Prostate gland (tissue), 2 donors: ENCODE results near the gene DCK. TPM values are rescaled to one million over a fixed set of nuclear protein-coding genes. Genes with fewer than 3 reads are reported as not detected.
"Not testable (repeated sequence)": the region's sequence is repeated elsewhere in the genome, so short reads cannot be mapped to it uniquely, and the experiment has no call there.

Experiments used
- DNase-seq: peaks from one replicate; pipeline ENCODE4 v3.0.0-alpha.2; 2019; ENCODE audit warnings: low spot score
- H3K27ac ChIP-seq, 2 donors: fragments of 200-600 bp; sonication (generic); 2 replicates each; pipeline ENCODE4 v1.5.1; 2017 to 2019
- H3K27me3 ChIP-seq: fragments of 200-600 bp; sonication (generic); replicated peaks from 2 replicates; pipeline ENCODE4 v1.5.1; 2019; ENCODE audit not compliant: insufficient read depth
- H3K36me3 ChIP-seq, 2 donors: fragments of 200-600 bp; sonication (generic); 1 replicate in 1 of 2; 2 replicates in 1 of 2; pipeline versions ENCODE4 v1.5.1 to v1.8.1; 2017 to 2019
- H3K4me1 ChIP-seq: fragments of 200-600 bp; sonication (generic); replicated peaks from 2 replicates; pipeline ENCODE4 v1.5.1; 2019
- H3K4me3 ChIP-seq, 2 donors: fragments of 200-600 bp; sonication (generic); 2 replicates each; pipeline ENCODE4 v1.5.1; 2017 to 2019
- H3K9me3 ChIP-seq: fragments of 200-600 bp; sonication (generic); 2 replicates; pipeline ENCODE4 v1.5.1; 2017
- POLR2A ChIP-seq: fragments of 450-650 bp; IDR thresholded peaks from one replicate; pipeline ENCODE4 v1.6.1; 2016; ENCODE audit warnings: antibody characterized with exemption, mild to moderate bottlenecking
- POLR2AphosphoS5 ChIP-seq: sonication (generic); formaldehyde crosslinking; IDR thresholded peaks from one replicate; pipeline ENCODE4 v1.6.1; 2017; ENCODE audit warnings: antibody characterized with exemption
- whole genome bisulfite sequencing: methylation state at CpG from one replicate; pipeline ENCODE4 v1.1.5; 2018; 5-methylcytosine and 5-hydroxymethylcytosine counted together
- intact Hi-C: fragments of 100-400 bp; cut with DNase I; formaldehyde crosslinking; loops from one replicate; pipeline ENCODE4 v1.14.2; 2022
- total RNA-seq, 2 donors: library from RNA; depleted of rRNA; stranded (reverse); fragments of >200 nt; gene quantifications; one replicate each; pipeline ENCODE4 v1.1.0, GENCODE V29; 2016
- TF ChIP-seq, protein P1 (sequence below), 4 experiments: fragments of 200-600 bp in 2 of 4; fragments of 450-650 bp in 2 of 4; sonication (generic) in 2 of 4; IDR thresholded peaks; 1 replicate in 3 of 4; 2 replicates in 1 of 4; pipeline ENCODE4 v1.5.1; 2016 to 2019; ENCODE audit warnings: antibody characterized with exemption in 4 of 4, mild to moderate bottlenecking in 2 of 4, moderate library complexity in 2 of 4

Gene DCK
- total RNA-seq, 2 donors from 2014 or later = 14.0 to 17.0 TPM

DNA sequence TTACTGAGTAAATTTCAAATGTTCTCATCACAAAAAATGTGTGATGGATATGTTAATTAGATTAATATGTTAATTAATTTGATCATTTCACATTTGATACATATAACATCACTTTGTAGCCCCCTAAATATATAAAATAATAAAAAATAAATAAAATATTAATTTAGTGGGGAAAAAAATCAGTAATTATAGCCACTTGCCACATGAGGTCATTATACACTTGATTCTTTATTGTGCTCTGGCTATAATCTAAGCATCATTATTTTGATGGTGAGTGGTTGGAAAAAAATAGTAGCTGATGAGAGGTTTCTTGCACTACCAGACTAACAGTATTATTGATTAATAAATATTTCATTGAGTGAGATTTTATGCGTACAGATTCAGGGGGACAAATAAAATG is 57.4 kb downstream of the DCK start:
- no peak for DNase-seq
- intact Hi-C loops = no loop called here
- Histone ChIP-seq H3K9me3 (no peaks in the 10 kb centered on the region), H3K4me1 (no peaks in the 10 kb centered on the region), H3K27me3 (no peaks in the 10 kb centered on the region), H3K36me3 (no peaks in the 10 kb centered on the region), H3K4me3 (no peak overlapping the region), H3K27ac (no peak overlapping the region)
- TF ChIP-seq POLR2AphosphoS5 (no peak), POLR2A (no peak)
- TF ChIP-seq, protein P1, sequence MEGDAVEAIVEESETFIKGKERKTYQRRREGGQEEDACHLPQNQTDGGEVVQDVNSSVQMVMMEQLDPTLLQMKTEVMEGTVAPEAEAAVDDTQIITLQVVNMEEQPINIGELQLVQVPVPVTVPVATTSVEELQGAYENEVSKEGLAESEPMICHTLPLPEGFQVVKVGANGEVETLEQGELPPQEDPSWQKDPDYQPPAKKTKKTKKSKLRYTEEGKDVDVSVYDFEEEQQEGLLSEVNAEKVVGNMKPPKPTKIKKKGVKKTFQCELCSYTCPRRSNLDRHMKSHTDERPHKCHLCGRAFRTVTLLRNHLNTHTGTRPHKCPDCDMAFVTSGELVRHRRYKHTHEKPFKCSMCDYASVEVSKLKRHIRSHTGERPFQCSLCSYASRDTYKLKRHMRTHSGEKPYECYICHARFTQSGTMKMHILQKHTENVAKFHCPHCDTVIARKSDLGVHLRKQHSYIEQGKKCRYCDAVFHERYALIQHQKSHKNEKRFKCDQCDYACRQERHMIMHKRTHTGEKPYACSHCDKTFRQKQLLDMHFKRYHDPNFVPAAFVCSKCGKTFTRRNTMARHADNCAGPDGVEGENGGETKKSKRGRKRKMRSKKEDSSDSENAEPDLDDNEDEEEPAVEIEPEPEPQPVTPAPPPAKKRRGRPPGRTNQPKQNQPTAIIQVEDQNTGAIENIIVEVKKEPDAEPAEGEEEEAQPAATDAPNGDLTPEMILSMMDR (IDR thresholded peaks at IDR 0.05) = no peak
- WGBS = 97% methylated on average over 1 of the region's 1 CpG

DNA sequence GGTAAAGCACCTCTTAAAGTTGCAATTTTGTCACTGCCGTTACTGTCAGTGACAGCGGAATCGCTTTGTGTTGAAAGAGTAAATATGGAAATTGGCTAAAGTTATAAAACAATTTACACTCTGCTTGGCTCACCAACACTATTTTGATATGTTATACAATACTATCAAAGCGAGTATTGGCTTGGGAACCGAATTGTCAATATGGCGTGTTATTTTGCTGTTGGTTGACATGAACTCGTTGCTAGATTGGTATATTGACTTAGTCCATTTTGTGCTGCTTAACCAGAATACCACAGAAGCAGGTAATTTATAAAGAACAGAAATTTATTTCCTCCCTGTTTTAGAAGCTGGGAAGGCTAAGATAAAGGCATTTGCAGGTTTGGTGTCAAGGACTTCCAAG is 58.6 kb downstream of the DCK start:
- Histone ChIP-seq H3K4me3 (no peak overlapping the region), H3K27me3 (no peaks in the 10 kb centered on the region), H3K27ac (no peak overlapping the region), H3K9me3 (no peaks in the 10 kb centered on the region), H3K36me3 (no peaks in the 10 kb centered on the region), H3K4me1 (no peaks in the 10 kb centered on the region)
- WGBS = 76% methylated on average over 7 of the region's 7 CpGs
- DNase-seq = no peak
- TF ChIP-seq POLR2A = no peak
- TF ChIP-seq POLR2AphosphoS5 = no peak
- TF ChIP-seq, protein P1 (IDR thresholded peaks at IDR 0.05) = no peak
- intact Hi-C loops = no loop called here

DNA sequence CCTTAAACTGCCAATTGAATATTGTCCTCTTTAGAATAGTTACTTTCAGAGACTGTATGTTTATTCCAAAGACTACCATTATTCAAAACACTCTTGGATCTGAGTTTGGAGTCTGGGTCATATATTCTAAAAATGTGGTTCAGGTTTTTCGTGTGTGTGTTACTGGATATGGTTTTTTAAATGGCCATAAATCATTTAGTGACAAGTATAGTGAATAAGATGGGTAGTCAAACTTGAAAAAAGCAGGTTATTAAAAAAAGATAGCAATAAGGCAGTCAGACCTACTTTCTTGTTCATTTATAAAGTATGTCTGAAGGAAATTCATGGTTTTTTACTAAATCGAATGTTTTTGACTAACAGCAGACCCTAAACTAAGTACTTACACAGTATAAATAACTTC is 59.3 kb downstream of the DCK start:
- Histone ChIP-seq H3K36me3 (no peaks in the 10 kb centered on the region), H3K27ac (no peak overlapping the region), H3K27me3 (no peaks in the 10 kb centered on the region), H3K9me3 (no peaks in the 10 kb centered on the region), H3K4me1 (no peaks in the 10 kb centered on the region), H3K4me3 (no peak overlapping the region)
- intact Hi-C loops = no loop called here
- 56% methylated on average over 2 of the region's 2 CpGs for WGBS
- no peak for DNase-seq
- TF ChIP-seq POLR2AphosphoS5 = no peak
- TF ChIP-seq POLR2A = no peak
- TF ChIP-seq, protein P1 (IDR thresholded peaks at IDR 0.05) = no peak

DNA sequence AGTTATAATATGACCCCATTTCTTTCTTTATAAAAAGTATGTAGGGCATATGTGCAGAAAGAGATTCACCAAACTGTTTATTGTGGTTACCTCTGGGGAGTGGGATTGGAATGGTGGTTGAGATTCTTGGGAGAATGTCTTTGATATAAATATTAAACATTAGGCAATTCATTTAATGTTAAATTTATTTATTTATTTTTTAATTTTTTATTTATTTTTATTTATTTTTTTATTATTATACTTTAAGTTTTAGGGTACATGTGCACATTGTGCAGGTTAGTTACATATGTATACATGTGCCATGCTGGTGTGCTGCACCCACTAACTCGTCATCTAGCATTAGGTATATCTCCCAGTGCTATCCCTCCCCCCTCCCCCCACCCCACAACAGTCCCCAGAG is 60.2 kb downstream of the DCK start:
- DNase-seq, H3K4me1 ChIP-seq, H3K36me3 ChIP-seq, intact Hi-C loops, H3K27me3 ChIP-seq, H3K9me3 ChIP-seq, H3K27ac ChIP-seq, H3K4me3 ChIP-seq: not testable (repeated sequence)
- WGBS = 70% methylated on average over 1 of the region's 1 CpG

DNA sequence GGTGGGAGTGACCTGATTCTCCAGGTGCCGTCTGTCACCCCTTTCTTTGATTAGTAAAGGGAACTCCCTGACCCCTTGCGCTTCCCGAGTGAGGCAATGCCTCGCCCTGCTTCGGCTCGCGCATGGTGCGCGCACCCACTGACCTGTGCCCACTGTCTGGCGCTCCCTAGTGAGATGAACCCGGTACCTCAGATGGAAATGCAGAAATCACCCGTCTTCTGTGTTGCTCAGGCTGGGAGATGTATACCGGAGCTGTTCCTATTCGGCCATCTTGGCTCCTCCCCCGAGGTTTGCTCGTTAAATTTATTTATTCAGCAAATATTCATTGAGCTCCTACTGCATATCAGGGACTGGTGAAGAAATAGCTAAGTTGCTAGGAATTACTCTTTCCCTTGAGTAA is 66.1 kb downstream of the DCK start:
- H3K4me1 ChIP-seq, intact Hi-C loops, H3K27ac ChIP-seq, H3K9me3 ChIP-seq, H3K4me3 ChIP-seq, H3K36me3 ChIP-seq, DNase-seq, H3K27me3 ChIP-seq: not testable (repeated sequence)
- 90% methylated on average over 12 of the region's 16 CpGs for WGBS

DNA sequence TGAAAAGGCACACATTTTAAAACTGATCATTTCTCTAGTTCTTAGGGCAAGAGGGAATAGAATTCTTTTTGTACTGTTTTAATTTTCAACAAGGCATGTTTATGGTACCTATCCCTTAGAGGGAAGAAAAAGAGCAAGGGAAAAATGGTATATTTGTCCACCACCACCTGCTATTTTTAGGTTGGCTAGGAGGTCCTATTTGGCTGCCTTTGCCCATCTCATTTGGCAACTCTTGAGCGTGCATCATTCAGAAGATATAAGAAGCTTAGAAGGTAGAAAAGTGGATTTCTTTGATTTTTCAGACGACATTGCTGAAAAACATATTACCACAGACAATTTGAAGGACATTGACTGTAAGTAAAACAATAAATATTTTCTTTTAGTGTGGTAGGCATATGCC is 69.0 kb downstream of the DCK start:
- Histone ChIP-seq H3K4me1 (no peaks in the 10 kb centered on the region), H3K4me3 (no peak overlapping the region), H3K27ac (no peak overlapping the region), H3K27me3 (no peaks in the 10 kb centered on the region), H3K9me3 (no peaks in the 10 kb centered on the region), H3K36me3 (no peaks in the 10 kb centered on the region)
- 89% methylated on average over 2 of the region's 2 CpGs for WGBS
- no peak for DNase-seq
- intact Hi-C loops = no loop called here
- no peak for TF ChIP-seq POLR2A

DNA sequence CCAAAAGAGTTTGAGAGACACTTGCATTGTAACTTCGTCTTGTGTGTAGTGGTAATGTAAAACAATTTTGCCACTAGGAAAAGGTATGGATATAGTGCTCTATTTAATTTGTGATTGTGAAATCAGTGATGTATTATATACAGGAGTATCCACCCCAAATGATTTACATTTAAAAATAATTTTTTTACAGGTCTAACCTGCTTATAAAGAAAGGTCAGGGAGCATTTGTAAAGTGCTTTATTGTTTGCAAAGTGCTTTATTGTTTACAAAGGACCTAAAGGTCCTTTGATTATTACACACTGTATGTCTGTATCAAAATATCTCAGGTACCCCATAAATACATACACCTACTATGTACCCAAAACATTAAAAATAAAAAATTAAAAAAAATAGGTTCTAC is 70.3 kb downstream of the DCK start:
- no peaks in the 10 kb centered on the region for H3K27me3 ChIP-seq
- no peaks in the 10 kb centered on the region for H3K36me3 ChIP-seq
- no peaks in the 10 kb centered on the region for H3K4me1 ChIP-seq
- intact Hi-C loops = no loop called here
- DNase-seq = no peak
- H3K9me3 ChIP-seq = no peaks in the 10 kb centered on the region
- TF ChIP-seq POLR2AphosphoS5 (no peak), POLR2A (no peak)
- TF ChIP-seq, protein P1 (IDR thresholded peaks at IDR 0.05) = no peak
- H3K27ac ChIP-seq = no peak overlapping the region
- WGBS = 96% methylated on average over 1 of the region's 1 CpG
- no peak overlapping the region for H3K4me3 ChIP-seq
